ENCODE results near the gene BRME1. TPM values are rescaled to one million over a fixed set of nuclear protein-coding genes. Genes with fewer than 3 reads are reported as not detected.

The BRME1 gene
- total RNA-seq, 1 experiment from 2014 or later = 6.7 TPM

- Histone ChIP-seq H3K79me2 (ENCODE audit: insufficient read depth, low read length) (no peaks in the 10 kb centered on the region), H3K4ac (ENCODE audit: low read depth, low read length) (no peak overlapping the region), H3K4me2 (ENCODE audit: insufficient read depth, insufficient read length, low read length) (no peak overlapping the region), H2BK5ac (ENCODE audit: insufficient read length, low read length) (no peak overlapping the region), H4K5ac (ENCODE audit: insufficient read length, low read depth, low read length) (no peak overlapping the region), H2BK12ac (ENCODE audit: insufficient read length, low read depth, low read length) (no peak overlapping the region), H2BK20ac (ENCODE audit: low read depth, low read length, poor library complexity, severe bottlenecking) (no peak overlapping the region), H3K27ac (ENCODE audit: insufficient read length, low read depth, low read length) (no peak overlapping the region), H2BK15ac (ENCODE audit: low read depth, low read length) (no peak overlapping the region), H3K23me2 (ENCODE audit: insufficient read length, low read depth, low read length, poor library complexity, severe bottlenecking) (no peaks in the 10 kb centered on the region), H4K91ac (ENCODE audit: insufficient read length, low read depth, low read length) (no peak overlapping the region), H3K4me1 (ENCODE audit: insufficient read depth, low read length) (no peaks in the 10 kb centered on the region; the same call in 1 of the 2 replicates), H3K9ac (ENCODE audit: extremely low read depth, insufficient read length, low read length) (no peak overlapping the region), H3K56ac (ENCODE audit: insufficient read length, low read depth, low read length) (no peak overlapping the region), H3K27me3 (ENCODE audit: insufficient read depth, low read length) (no peaks in the 10 kb centered on the region), H2BK120ac (ENCODE audit: low read depth, low read length, poor library complexity, severe bottlenecking) (no peak overlapping the region), H4K8ac (replicated peaks; ENCODE audit: insufficient read length, low read depth, low read length) (no peak overlapping the region), H3K23ac (ENCODE audit: insufficient read length, low read depth, low read length) (no peak overlapping the region), H3K9me3 (ENCODE audit: control insufficient read depth, low read depth, low read length) (no peaks in the 10 kb centered on the region), H4K20me1 (ENCODE audit: control insufficient read depth, insufficient read depth, insufficient read length) (no peaks in the 10 kb centered on the region), H2AK5ac (ENCODE audit: insufficient read length, low read length) (no peak overlapping the region), H3T11ph (ENCODE audit: low read length) (no peak overlapping the region), H3K18ac (ENCODE audit: insufficient read length, low read depth, low read length) (no peak overlapping the region), H2AFZ (ENCODE audit: low read length) (no peak overlapping the region), H3K79me1 (ENCODE audit: insufficient read depth, low read depth, low read length, poor library complexity, severe bottlenecking) (no peaks in the 10 kb centered on the region), H3K14ac (ENCODE audit: insufficient read depth, low read length) (no peak overlapping the region; the same call in 1 of the 2 replicates)
- H3K27me3 Mint-ChIP-seq (ENCODE audit: low read depth) = peaks cover 2% of the 10 kb centered on the region; the same call in 1 of the 2 replicates
- no peak overlapping the region; a peak in 1 of 7 replicates for H3K27ac Mint-ChIP-seq
- no peaks in the 10 kb centered on the region for H3K36me3 Mint-ChIP-seq (ENCODE audit: insufficient read depth in 1 of 3, low read depth in 3 of 3)
- no CpG with 5 or more reads among the region's 20 CpGs for WGBS (ENCODE audit: extremely low coverage, insufficient read length, low lambda C conversion rate)
- no peaks in the 10 kb centered on the region; a peak in 1 of 5 replicates for H3K9me3 Mint-ChIP-seq
- H3K4me3 Mint-ChIP-seq = no peak overlapping the region
- peaks cover 14 to 22% of the 10 kb centered on the region in 2 experiments for H3K4me1 Mint-ChIP-seq
- TF ChIP-seq CTCF (conservative IDR thresholded peaks at IDR 0.05) = no peak
- DNase-seq = no peak
Observed at GRCh38 chr19:13885826-13886365, 20.0 kb downstream of the BRME1 start.
